Islet precursor cell (in vitro differentiated cells): ENCODE data around the gene CEP120.
"Not testable (repeated sequence)": the region's sequence is repeated elsewhere in the genome, so short reads cannot be mapped to it uniquely, and the experiment has no call there.

ENCODE experiments used
- DNase-seq: peaks from one replicate; pipeline ENCODE4 v3.0.0-alpha.2; 2018

CEP120 gene

GRCh38 chr5:123423278-123424149 lies at the start of gene CEP120:
TSS of gene CEP120 (minus strand) at chr5:123423403. CDS start at chr5:123422998, 405 bp downstream.
- peak; percentile 99 for DNase-seq

DNA sequence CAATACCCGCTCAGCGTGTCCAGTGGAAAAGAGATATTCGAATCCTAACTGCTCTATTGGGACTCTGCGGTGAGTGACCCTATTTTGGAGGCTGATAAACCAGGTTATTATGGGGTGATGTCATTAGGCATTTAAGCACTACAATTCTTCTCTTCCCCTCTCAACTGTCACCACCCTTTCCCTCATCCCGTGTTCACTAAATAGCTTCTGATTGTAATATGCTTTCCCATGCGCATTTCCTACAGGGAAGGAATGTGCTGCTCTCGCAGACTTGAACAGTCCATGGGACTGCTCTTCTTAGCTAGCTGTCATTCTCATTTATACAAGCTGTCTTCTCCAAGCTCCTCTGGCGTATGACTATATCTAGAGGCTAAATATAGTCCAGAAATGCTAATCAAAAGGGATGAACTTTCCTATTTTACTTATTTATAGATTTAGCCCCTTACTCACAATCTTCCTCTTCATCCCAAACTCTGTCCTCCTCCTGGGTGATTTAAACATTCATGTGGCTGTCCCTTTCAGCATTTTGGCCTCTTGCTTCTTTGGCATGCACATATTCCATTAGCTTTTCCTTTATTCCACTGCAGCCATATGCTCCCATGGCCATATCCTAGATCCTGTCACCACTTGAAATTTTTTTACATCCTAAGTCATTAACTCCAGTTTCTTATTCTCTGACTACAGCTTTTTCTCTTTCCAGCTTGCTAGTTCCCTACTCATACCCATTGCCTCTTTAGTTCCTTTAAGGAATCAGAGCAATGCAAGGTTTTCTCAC lies 49.1 kb upstream of the CEP120 start:
- no peak for DNase-seq

DNA sequence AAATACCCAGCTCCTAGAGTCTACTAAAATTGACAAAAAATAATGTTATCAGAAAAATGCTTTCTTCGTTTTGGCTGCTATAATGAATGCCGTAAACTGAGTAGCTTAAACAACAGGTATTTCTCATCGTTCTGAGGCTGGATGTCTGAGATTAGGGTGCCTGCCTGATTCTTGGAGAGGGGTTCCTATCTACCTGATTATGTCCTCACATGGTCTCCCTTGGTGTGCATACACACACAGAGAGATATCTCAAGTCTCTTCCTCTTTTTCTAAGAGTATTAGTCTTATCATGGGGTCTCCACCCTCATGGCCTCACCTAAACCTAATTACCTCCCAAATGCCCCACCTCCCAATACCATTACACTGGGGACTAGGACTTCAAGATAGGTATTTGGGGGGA lies 48.2 kb upstream of the CEP120 start:
- no peak for DNase-seq

DNA sequence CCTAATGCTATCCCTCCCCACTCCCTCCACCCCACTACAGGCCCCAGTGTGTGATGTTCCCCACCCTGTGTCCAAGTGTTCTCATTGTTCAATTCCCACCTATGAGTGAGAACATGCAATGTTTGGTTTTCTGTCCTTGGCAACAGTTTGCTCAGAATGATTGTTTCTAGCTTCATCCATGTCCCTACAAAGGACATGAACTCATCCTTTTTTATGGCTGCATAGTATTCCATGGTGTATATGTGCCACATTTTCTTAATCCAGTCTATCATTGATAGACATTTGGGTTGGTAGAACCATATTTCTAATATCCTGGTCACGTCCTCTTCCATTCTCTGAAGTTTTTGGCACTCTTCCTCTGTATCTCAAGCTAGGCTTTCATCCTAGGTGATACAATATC lies 43.6 kb upstream of the CEP120 start:
- DNase-seq: not testable (repeated sequence)

GRCh38 chr5:123460296-123460729 lies 37.1 kb upstream of the CEP120 start:
- DNase-seq: no peak

DNA sequence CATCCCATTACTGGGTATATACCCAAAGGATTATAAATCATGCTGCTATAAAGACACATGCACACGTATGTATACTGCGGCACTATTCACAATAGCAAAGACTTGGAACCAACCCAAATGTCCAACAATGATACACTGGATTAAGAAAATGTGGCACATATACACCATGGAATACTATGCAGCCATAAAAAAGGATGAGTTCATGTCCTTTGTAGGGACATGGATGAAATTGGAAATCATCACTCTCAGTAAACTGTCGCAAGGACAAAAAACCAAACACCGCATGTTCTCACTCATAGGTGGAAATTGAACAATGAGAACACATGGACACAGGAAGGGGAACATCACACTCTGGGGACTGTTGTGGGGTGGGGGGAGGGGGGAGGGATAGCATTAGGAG lies 35.8 kb upstream of the CEP120 start:
- not testable (repeated sequence) for DNase-seq

DNA sequence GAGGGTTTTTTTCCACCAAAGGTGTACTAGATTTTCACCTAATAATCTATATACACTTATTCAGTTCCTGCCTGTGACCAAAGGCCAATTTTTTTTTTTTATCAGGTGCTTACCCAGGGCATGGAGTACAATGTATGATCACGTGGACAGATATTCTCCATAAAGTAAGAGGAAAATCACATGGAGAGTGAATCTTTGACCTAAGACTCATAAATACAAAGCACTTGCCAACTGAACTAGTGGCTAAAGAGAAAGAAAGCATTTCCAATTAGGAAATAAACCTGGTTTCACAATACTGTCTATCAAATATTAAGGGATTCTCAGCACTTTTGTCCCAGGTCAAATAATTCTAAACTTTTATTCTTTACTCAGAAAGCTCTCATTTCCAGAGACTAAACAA lies 33.0 kb upstream of the CEP120 start:
- DNase-seq: no peak

DNA sequence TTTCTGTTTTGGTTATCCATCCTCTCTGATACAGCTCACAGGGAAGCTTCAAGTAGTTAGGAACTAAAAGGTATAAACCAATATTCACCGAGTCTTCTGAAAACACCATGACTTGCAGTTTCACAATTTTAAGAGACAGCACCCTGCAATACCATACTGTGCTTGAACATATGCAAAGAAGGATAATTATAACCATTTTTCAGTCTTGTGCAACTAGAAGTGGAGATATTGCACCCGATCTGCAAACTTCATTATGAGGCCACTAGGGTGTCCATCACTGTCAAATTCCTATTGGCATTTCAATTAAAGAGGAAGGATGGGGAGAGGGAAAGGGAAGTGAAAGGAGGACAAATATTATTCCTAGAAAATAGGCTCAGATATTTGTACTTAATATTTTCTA lies 32.4 kb upstream of the CEP120 start:
- no peak for DNase-seq

- no peak for DNase-seq
Observed at GRCh38 chr5:123455095-123455494, 31.9 kb upstream of the CEP120 start.

- no peak for DNase-seq
Observed at GRCh38 chr5:123454259-123454911, 31.2 kb upstream of the CEP120 start.

GRCh38 chr5:123452401-123452800 lies 29.2 kb upstream of the CEP120 start:
- DNase-seq: no peak

DNA sequence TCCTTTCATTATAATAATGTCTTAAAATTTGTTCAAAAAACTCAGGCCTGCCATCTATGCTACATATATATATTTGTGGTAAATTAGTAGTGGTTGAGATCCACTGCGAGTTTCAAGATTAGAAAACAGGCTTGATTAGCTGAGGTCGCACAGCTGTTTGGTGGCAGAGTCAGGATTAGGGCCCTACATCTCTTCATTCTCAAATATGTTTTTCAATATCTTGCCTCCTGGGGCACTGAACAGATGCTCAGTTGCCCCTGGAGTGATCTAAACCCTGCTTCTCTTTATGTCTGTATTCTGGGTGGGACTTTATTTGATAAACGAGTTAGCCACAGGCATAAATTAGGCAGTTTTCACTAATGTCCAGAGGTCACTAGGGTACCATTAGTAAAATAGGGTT lies 27.8 kb upstream of the CEP120 start:
- DNase-seq: no peak

DNA sequence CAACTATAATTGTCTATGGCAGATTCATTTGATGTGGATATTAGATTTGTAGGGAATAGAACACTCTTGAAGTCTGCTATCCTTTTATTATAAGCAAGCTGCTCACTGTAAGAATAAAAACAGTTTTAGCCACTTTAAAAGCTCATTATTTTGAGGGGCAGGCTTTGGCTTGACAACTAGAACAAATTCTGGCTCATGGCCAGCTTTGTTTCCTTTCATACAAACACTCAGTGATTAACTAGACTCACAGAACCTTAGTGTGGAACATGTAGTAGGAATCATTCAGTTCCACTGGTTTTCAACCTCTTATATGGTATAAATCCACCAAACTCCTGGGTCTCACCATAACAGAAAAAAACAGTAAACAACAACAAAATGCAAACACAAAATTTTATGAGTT lies 27.4 kb upstream of the CEP120 start:
- no peak for DNase-seq

- DNase-seq: no peak
Observed at GRCh38 chr5:123450114-123450513, 26.9 kb upstream of the CEP120 start.

DNA sequence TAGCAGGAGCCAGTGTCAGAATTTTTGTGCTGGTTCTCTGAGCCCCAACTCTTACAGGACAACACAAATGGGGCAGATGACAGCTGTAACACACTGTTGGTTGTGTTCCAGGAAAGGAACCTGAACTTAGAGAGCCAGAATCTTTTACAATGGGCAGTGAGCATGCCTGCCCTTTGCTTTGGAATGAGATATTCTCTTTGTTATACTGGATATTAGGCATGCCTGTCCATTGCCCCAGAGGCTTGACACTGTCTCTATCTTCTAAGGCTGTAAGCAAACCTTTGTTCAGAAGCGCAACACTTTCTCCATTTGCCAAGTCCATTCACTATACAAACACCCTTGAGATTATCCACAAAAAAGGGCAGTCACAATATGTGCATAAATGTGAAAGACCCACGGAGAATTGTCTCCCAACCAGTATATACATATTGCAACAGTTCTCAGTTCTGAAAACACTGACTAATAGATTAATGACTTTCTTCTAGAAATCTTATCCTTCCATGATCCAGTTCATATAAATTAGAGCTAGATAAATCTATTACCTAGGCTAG lies 26.3 kb upstream of the CEP120 start:
- no peak for DNase-seq

DNA sequence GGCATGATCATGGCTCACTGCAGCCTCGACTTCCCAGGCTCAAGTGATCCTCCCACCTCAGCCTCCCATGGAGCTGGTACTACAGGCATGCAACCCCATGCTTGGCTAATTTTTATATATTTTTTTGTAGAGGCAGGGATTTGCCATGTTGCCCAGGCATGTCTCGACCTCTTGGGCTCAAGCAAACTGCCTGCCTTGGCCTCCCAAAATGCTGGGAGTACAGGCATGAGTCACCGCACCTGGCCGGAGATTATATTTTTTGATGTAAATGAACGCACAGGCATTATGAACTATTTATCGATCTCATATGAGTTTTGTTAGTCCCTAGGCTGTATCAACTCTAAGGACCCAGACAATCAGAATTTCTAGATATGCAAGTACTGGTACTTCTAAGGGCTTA lies 25.5 kb upstream of the CEP120 start:
- DNase-seq: no peak

DNA sequence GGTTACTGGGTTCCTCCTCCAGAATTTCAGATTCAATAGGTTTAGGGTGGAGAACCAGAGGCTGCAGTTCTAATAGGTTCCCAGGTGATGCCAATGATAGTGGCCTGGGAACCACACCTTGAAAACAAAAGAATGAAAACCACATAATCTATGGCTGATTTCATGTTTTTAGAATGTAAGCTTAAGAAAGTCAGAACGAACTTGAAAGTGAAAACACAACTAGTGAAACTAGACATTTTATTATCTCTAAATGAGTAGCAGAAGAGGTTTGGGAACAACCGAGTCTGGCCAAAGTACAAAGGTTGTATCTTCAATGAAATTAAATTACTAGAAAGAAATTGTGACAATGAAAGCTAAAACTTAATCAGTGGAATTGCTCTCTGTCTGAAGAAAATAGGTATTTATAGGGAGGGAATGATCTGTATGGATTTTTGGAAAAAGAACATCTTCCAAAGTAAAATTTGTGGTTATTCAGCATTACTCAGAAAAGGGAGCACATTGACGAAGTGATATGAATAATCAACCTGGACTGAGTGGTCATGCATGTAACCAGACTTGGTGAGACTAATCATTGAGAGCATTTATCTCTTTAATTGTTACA lies 24.9 kb upstream of the CEP120 start:
- no peak for DNase-seq

DNA sequence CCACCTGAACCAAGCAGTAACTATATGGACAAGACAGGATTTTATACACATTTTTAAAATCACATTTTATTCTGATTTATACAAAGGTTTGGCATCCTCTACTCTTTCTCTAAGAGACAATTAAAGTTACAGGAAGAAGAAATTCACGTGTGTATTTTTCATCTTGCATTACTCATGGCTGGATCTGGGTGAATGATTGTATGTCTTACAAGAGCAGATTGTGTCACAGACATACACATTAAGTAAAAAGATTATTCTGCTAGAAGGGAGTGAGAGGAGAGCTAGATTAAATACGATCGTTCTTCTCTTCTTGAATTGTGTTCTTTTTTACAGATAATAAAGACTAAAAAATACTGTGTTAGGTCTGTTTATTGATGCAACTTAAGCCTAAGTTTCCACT lies 20.8 kb upstream of the CEP120 start:
- DNase-seq: no peak

DNA sequence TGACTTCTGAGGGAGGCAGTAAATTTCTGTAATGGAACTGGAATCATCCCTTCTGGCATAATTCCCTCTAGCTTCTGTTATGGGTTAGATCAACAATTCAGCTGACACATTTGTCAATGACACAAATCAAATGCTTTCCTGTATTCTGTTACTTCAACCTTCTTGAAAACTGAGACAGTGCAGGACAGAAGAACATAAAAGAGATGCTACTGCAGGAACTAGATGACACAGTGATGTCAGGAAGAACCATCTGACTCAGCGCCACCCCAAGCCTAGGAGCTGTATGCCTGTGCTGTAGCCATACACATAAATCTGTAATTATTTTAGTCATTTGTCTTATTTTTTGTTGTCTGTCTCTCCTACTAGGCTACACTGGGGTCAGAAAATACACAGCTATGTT lies 18.2 kb upstream of the CEP120 start:
- DNase-seq: no peak

- no peak for DNase-seq
Observed at GRCh38 chr5:123440456-123441181, 17.4 kb upstream of the CEP120 start.

- DNase-seq: no peak
Observed at GRCh38 chr5:123439709-123440108, 16.5 kb upstream of the CEP120 start.

DNA sequence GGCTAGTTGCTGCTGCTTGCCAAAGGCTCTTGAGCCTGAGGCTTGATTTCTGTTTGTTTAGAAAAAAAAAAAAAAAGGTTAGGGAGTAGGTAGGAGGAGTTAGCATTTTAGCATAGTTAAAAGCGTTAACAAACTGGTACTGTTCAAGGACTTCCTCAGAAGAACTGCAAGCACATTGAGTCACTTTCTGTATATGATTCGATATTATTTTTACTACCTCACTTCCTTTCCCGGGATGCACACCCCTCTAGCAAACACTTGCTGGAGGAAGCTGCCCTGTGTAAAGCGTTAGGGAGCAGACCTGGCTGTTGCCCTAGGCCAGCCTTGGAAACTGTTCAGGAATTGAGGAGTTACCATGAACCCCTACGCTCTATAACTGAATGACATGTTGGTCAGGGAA lies 15.7 kb upstream of the CEP120 start:
- no peak for DNase-seq
